ENCODE data around the gene MT3.
A peak's percentile ranks its signal among the peaks of the same experiment; 100 is the strongest.

MT3 gene

DNA sequence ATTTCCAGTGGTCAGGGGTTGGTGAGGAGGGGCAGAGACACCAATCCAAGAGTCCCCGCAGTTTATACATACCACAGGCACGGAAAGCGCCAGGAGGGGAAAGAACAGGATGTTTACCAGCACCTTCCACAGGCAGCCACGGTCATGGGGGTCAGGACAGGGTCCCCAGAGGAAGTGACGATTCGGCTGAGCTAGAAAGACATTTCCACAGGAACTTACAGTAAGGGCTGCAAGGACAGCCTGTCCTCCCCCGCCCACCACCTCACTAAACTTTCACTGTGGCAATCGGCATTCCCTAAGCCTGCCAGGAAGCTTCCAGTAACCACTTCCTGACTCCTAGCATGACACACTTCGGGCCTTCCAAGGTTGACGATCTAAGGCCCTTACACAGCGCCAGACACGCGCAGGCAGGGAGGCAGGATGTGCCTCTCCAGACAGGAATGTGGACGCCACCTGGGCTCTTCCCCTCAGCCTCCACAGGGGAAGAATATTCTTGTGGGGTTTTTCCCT lies 17.8 kb downstream of the MT3 start:
- TF ChIP-seq ZFP3 (CRISPR knock-in tag; IDR thresholded peaks at IDR 0.05) (0 out of 2 replicates have a peak, but pooled peaks have one; percentile 51), ZNF8 (CRISPR knock-in tag; IDR thresholded peaks at IDR 0.05) (peak; percentile 47), GLIS3 (CRISPR knock-in tag; IDR thresholded peaks at IDR 0.05) (no peak), OSR1 (CRISPR knock-in tag; IDR thresholded peaks at IDR 0.05) (0 out of 2 replicates have a peak, but pooled peaks have one; percentile 17), ZC3H10 (CRISPR knock-in tag; IDR thresholded peaks at IDR 0.05) (no peak), ISL1 (CRISPR knock-in tag; IDR thresholded peaks at IDR 0.05) (no peak), SNAI2 (CRISPR knock-in tag; IDR thresholded peaks at IDR 0.05) (no peak), BACH2 (CRISPR knock-in tag; IDR thresholded peaks at IDR 0.05; ENCODE audit: borderline replicate concordance) (no peak)
- TF ChIP-seq, protein P1, sequence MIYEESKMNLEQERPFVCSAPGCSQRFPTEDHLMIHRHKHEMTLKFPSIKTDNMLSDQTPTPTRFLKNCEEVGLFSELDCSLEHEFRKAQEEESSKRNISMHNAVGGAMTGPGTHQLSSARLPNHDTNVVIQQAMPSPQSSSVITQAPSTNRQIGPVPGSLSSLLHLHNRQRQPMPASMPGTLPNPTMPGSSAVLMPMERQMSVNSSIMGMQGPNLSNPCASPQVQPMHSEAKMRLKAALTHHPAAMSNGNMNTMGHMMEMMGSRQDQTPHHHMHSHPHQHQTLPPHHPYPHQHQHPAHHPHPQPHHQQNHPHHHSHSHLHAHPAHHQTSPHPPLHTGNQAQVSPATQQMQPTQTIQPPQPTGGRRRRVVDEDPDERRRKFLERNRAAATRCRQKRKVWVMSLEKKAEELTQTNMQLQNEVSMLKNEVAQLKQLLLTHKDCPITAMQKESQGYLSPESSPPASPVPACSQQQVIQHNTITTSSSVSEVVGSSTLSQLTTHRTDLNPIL (CRISPR knock-in tag; IDR thresholded peaks at IDR 0.05; ENCODE audit: low read depth), result no peak
- ATAC-seq, result peak; percentile 55

DNA sequence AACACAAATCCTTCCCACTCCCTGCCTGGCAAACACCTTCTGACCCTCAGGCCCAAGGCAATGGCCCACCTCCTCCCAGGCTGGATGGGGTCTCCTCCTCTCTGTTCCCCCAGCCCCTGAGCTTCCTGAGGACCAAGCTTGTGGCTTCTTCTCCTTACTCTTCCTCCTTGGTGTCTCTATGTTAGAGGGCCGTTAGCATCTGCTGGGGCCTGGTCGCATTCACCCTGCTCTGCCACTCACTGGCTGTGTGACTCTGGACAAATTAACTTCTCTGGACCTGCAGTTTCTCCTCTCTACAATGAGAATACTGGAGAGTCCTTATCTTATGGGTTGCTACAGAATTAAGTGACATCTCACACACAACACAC lies 18.3 kb downstream of the MT3 start:
- ATAC-seq, result no peak

DNA sequence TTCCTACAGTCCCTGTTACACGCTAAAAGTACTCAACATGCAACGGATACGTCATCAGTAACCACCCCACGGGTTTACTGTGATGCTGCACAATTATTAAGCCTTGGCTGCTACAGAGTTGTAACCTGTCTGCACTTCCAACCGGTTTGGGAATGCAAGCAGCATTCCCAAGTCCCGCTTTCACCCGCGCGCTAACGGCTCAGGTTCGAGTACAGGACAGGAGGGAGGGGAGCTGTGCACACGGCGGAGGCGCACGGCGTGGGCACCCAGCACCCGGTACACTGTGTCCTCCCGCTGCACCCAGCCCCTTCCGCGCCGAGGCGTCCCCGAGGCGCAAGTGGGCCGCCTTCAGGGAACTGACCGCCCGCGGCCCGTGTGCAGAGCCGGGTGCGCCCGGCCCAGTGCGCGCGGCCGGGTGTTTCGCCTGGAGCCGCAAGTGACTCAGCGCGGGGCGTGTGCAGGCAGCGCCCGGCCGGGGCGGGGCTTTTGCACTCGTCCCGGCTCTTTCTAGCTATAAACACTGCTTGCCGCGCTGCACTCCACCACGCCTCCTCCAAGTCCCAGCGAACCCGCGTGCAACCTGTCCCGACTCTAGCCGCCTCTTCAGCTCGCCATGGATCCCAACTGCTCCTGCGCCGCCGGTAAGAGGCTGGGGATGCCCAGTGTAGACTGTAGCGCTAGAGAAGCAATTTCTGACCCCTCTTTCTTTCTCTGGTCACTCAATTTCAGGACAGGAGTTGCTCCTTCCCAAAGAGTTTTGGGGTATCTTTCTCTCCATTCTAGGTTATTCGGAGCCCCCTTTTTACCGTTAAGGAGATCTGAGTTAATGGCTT lies 18.9 kb downstream of the MT3 start, which contains the start of gene MT2A:
Gene MT2A, plus strand, starts transcription at position 542 of the 833 bp plus-strand sequence. Its CDS starts 72 bp downstream, at position 614.
- TF ChIP-seq ESRRG (CRISPR knock-in tag; IDR thresholded peaks at IDR 0.05) (no peak), ZFP30 (CRISPR knock-in tag; IDR thresholded peaks at IDR 0.05) (no peak), ZNF70 (CRISPR knock-in tag; IDR thresholded peaks at IDR 0.05) (peak; percentile 96), RARB (CRISPR knock-in tag; IDR thresholded peaks at IDR 0.05) (no peak)
- ATAC-seq, result peak; percentile 85

More for the DNA sequence above, 18.3 kb downstream of the MT3 start:
- TF ChIP-seq ZC3H10 (CRISPR knock-in tag; IDR thresholded peaks at IDR 0.05), result no peak

DNA sequence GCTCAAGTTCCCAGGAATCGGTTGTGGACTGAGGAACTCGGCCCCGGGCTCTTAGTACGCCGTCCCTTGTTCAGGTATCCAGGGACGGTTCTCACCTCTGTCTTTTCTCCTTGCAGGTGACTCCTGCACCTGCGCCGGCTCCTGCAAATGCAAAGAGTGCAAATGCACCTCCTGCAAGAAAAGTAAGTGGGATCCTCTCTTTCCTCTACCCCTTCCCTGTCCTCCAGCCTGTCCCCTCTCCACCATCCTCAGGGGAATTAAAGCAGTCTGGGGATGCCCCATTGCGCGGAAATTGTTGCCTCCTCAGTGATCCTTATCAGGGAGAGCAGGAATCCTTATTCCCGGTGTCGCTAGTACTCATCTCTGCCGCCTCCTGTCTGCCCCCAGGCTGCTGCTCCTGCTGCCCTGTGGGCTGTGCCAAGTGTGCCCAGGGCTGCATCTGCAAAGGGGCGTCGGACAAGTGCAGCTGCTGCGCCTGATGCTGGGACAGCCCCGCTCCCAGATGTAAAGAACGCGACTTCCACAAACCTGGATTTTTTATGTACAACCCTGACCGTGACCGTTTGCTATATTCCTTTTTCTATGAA lies 19.6 kb downstream of the MT3 start:
- TF ChIP-seq RARB (CRISPR knock-in tag; IDR thresholded peaks at IDR 0.05) (no peak), ZC3H10 (CRISPR knock-in tag; IDR thresholded peaks at IDR 0.05) (no peak), PPARA (CRISPR knock-in tag; IDR thresholded peaks at IDR 0.05; ENCODE audit: borderline replicate concordance) (no peak), ISL1 (CRISPR knock-in tag; IDR thresholded peaks at IDR 0.05) (no peak), BACH2 (CRISPR knock-in tag; IDR thresholded peaks at IDR 0.05; ENCODE audit: borderline replicate concordance) (no peak), CSDC2 (CRISPR knock-in tag; IDR thresholded peaks at IDR 0.05) (no peak), ZFP30 (CRISPR knock-in tag; IDR thresholded peaks at IDR 0.05) (no peak), ZNF565 (CRISPR knock-in tag; conservative IDR thresholded peaks at IDR 0.05; ENCODE audit: low read depth) (no peak), TCF4 (CRISPR knock-in tag; IDR thresholded peaks at IDR 0.05; ENCODE audit: borderline replicate concordance) (no peak), ZFP3 (CRISPR knock-in tag; IDR thresholded peaks at IDR 0.05) (no peak), TOX (CRISPR knock-in tag; IDR thresholded peaks at IDR 0.05; ENCODE audit: borderline replicate concordance) (no peak), OSR1 (CRISPR knock-in tag; IDR thresholded peaks at IDR 0.05) (no peak)
- TF ChIP-seq, protein P2, sequence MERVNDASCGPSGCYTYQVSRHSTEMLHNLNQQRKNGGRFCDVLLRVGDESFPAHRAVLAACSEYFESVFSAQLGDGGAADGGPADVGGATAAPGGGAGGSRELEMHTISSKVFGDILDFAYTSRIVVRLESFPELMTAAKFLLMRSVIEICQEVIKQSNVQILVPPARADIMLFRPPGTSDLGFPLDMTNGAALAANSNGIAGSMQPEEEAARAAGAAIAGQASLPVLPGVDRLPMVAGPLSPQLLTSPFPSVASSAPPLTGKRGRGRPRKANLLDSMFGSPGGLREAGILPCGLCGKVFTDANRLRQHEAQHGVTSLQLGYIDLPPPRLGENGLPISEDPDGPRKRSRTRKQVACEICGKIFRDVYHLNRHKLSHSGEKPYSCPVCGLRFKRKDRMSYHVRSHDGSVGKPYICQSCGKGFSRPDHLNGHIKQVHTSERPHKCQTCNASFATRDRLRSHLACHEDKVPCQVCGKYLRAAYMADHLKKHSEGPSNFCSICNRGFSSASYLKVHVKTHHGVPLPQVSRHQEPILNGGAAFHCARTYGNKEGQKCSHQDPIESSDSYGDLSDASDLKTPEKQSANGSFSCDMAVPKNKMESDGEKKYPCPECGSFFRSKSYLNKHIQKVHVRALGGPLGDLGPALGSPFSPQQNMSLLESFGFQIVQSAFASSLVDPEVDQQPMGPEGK (CRISPR knock-in tag; IDR thresholded peaks at IDR 0.05; ENCODE audit: borderline replicate concordance), result no peak
- TF ChIP-seq, protein P1 (CRISPR knock-in tag; IDR thresholded peaks at IDR 0.05; ENCODE audit: low read depth), result no peak
- TF ChIP-seq, protein P3, sequence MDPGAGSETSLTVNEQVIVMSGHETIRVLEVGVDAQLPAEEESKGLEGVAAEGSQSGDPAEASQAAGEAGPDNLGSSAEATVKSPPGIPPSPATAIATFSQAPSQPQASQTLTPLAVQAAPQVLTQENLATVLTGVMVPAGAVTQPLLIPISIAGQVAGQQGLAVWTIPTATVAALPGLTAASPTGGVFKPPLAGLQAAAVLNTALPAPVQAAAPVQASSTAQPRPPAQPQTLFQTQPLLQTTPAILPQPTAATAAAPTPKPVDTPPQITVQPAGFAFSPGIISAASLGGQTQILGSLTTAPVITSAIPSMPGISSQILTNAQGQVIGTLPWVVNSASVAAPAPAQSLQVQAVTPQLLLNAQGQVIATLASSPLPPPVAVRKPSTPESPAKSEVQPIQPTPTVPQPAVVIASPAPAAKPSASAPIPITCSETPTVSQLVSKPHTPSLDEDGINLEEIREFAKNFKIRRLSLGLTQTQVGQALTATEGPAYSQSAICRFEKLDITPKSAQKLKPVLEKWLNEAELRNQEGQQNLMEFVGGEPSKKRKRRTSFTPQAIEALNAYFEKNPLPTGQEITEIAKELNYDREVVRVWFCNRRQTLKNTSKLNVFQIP (CRISPR knock-in tag; IDR thresholded peaks at IDR 0.05; ENCODE audit: borderline replicate concordance, low read depth), result no peak

More for the DNA sequence above, 19.6 kb downstream of the MT3 start:
- peak; percentile 5 for ATAC-seq

Measured in SK-N-SH treated with all-trans-retinoic acid at 6 μM for 48 hours (cell line).